A549 (cell line): ENCODE data around the gene KYNU. TPM values are rescaled to one million over a fixed set of nuclear protein-coding genes. Genes with fewer than 3 reads are reported as not detected.

Source experiments
- ATAC-seq, 2 experiments: fragments of 200-7000 bp in 1 of 2; fragments of >200 bp in 1 of 2; cut with Nextera tagmentation in 1 of 2; cut with Tn5 transposase in 1 of 2; 3 replicates each; pipeline versions ENCODE4 v1.8.0 to v1.9.1; 2018 to 2020; ENCODE audit warnings: mild to moderate bottlenecking in 1 of 2, moderate library complexity in 1 of 2
- CTCF ChIA-PET: fragments of 300-600 bp; sonication (Branson Sonifier 250); formaldehyde crosslinking; extraction: SDS; loops from one replicate; lab custom pipeline; 2021; ENCODE audit warnings: antibody characterized with exemption, inconsistent platforms; lab: Yijun Ruan, JAX
- POLR2A ChIA-PET: fragments of 350-600 bp; formaldehyde crosslinking; extraction: SDS; loops from one replicate; lab custom pipeline; 2021; ENCODE audit warnings: antibody characterized with exemption, inconsistent platforms; lab: Yijun Ruan, JAX
- DNase-seq, 2 experiments: peaks; one replicate each; pipeline versions ENCODE4 v3.0.0 to v3.0.0-alpha.2; 2011 to 2016; ENCODE audit warnings: low read depth in 1 of 2, low spot score in 1 of 2
- FAIRE-seq: peaks from 2 replicates; lab custom pipeline; 2011; peaks lifted over from hg19 to GRCh38; lab: Jason Lieb, UNC
- H3K27ac ChIP-seq, 2 experiments: fragments of >200 bp; sonication (Bioruptor Twin); formaldehyde crosslinking; 3 replicates each; pipeline ENCODE4 v1.5.1; 2016 to 2017
- H3K4me1 ChIP-seq: fragments of >200 bp; sonication (Bioruptor Twin); formaldehyde crosslinking; 3 replicates; pipeline ENCODE4 v1.6.1; 2016
- H3K4me2 ChIP-seq: fragments of >200 bp; sonication (Bioruptor Twin); formaldehyde crosslinking; 3 replicates; pipeline ENCODE4 v1.6.1; 2016
- H3K4me3 ChIP-seq: fragments of >200 bp; sonication (Bioruptor Twin); formaldehyde crosslinking; 3 replicates; pipeline ENCODE4 v1.5.1; 2016
- H3K9me3 ChIP-seq: fragments of >200 bp; sonication (Bioruptor Twin); formaldehyde crosslinking; 3 replicates; pipeline ENCODE4 v1.6.1; 2016
- CBX8 ChIP-seq: fragments of 200-600 bp; sonication (generic); IDR thresholded peaks from 2 replicates; pipeline ENCODE4 v1.6.1; 2016
- CEBPB ChIP-seq, 2 experiments: fragments of >200 bp in 1 of 2; sonication (Bioruptor Twin) in 1 of 2; formaldehyde crosslinking in 1 of 2; IDR thresholded peaks; 2 replicates each; pipeline ENCODE4 v1.6.1; 2012 to 2016
- CHD2 ChIP-seq: fragments of 150-350 bp; IDR thresholded peaks from 2 replicates; pipeline ENCODE4 v1.6.1; 2014; ENCODE audit warnings: low read length; ENCODE audit not compliant: partially characterized antibody
- CHD4 ChIP-seq: fragments of 200-600 bp; sonication (generic); IDR thresholded peaks from 2 replicates; pipeline ENCODE4 v1.6.1; 2016; ENCODE audit warnings: antibody characterized with exemption, mild to moderate bottlenecking, borderline replicate concordance
- EHF ChIP-seq: fragments of 250-450 bp; sonication (Bioruptor Pico); IDR thresholded peaks from 2 replicates; pipeline ENCODE4 v1.5.0; 2020; ENCODE audit warnings: mild to moderate bottlenecking
- EP300 ChIP-seq, 2 experiments: fragments of >200 bp; sonication (Bioruptor Twin); formaldehyde crosslinking; IDR thresholded peaks; 2 replicates in 1 of 2; 3 replicates in 1 of 2; pipeline ENCODE4 v1.6.1; 2016 to 2017
- FOSB ChIP-seq: fragments of 250-450 bp; sonication (Bioruptor Pico); IDR thresholded peaks from 2 replicates; pipeline ENCODE4 v1.5.0; 2020; ENCODE audit warnings: mild to moderate bottlenecking, moderate library complexity
- FOSL2 ChIP-seq, 2 experiments: fragments of 450-650 bp in 1 of 2; fragments of >200 bp in 1 of 2; sonication (Bioruptor Twin) in 1 of 2; formaldehyde crosslinking; IDR thresholded peaks; 2 replicates each; pipeline versions ENCODE4 v1.5.0 to v1.6.1; 2016 to 2020; ENCODE audit warnings: mild to moderate bottlenecking in 1 of 2, moderate library complexity in 1 of 2
- FOXS1 ChIP-seq: fragments of 250-450 bp; sonication (Bioruptor Pico); IDR thresholded peaks from 2 replicates; pipeline ENCODE4 v1.5.0; 2020; ENCODE audit warnings: mild to moderate bottlenecking, moderate library complexity
- GATA3 ChIP-seq: IDR thresholded peaks from 2 replicates; pipeline ENCODE4 v1.6.1; 2012; ENCODE audit warnings: borderline replicate concordance
- HEYL ChIP-seq: fragments of 250-450 bp; sonication (Bioruptor Pico); IDR thresholded peaks from 2 replicates; pipeline ENCODE4 v1.8.0; 2021; ENCODE audit warnings: mild to moderate bottlenecking, moderate library complexity
- HOXA7 ChIP-seq: fragments of 250-450 bp; sonication (Bioruptor Pico); IDR thresholded peaks from 2 replicates; pipeline ENCODE4 v1.5.0; 2020; ENCODE audit warnings: mild to moderate bottlenecking, moderate library complexity
- HOXB13 ChIP-seq: fragments of 250-450 bp; sonication (Bioruptor Pico); IDR thresholded peaks from 2 replicates; pipeline ENCODE4 v1.5.0; 2020; ENCODE audit warnings: low read depth, mild to moderate bottlenecking, moderate library complexity
- HOXB5 ChIP-seq: fragments of 250-450 bp; sonication (Bioruptor Pico); IDR thresholded peaks from 2 replicates; pipeline ENCODE4 v1.5.0; 2020; ENCODE audit warnings: mild to moderate bottlenecking, moderate library complexity
- JUN ChIP-seq, 2 experiments: fragments of >200 bp; sonication (Bioruptor Twin); formaldehyde crosslinking; IDR thresholded peaks; 2 replicates in 1 of 2; 3 replicates in 1 of 2; pipeline ENCODE4 v1.6.1; 2016 to 2017
- KDM5A ChIP-seq: fragments of 200-600 bp; sonication (generic); IDR thresholded peaks from 2 replicates; pipeline ENCODE4 v1.6.1; 2016; ENCODE audit warnings: antibody characterized with exemption, mild to moderate bottlenecking
- MAZ ChIP-seq: fragments of 150-350 bp; IDR thresholded peaks from 2 replicates; pipeline ENCODE4 v1.6.1; 2014; ENCODE audit warnings: antibody characterized with exemption, low read depth, low read length, borderline replicate concordance
- NR3C1 ChIP-seq: fragments of >200 bp; sonication (Bioruptor Twin); formaldehyde crosslinking; IDR thresholded peaks from 3 replicates; pipeline ENCODE4 v1.6.1; 2017
- PHF8 ChIP-seq: fragments of 200-600 bp; sonication (generic); IDR thresholded peaks from 2 replicates; pipeline ENCODE4 v1.6.1; 2016; ENCODE audit warnings: low read depth, mild to moderate bottlenecking, antibody characterized with exemption, moderate library complexity, borderline replicate concordance
- POLR2A ChIP-seq: IDR thresholded peaks from 2 replicates; pipeline ENCODE4 v1.6.1; 2012; ENCODE audit warnings: mild to moderate bottlenecking, low read length
- POLR2AphosphoS2 ChIP-seq: conservative IDR thresholded peaks from 2 replicates; pipeline ENCODE4 v1.6.1; 2012; ENCODE audit warnings: low read length, improper control_type of control experiment, inconsistent platforms
- RARB ChIP-seq: fragments of 250-450 bp; sonication (Bioruptor Pico); IDR thresholded peaks from 2 replicates; pipeline ENCODE4 v1.8.0; 2021; ENCODE audit warnings: mild to moderate bottlenecking, moderate library complexity
- RNF2 ChIP-seq: fragments of 200-600 bp; sonication (generic); IDR thresholded peaks from 2 replicates; pipeline ENCODE4 v1.6.1; 2016; ENCODE audit warnings: low read depth, mild to moderate bottlenecking, antibody characterized with exemption, moderate library complexity, borderline replicate concordance
- ZC3H11A ChIP-seq: fragments of 450-650 bp; IDR thresholded peaks from 2 replicates; pipeline ENCODE4 v1.6.1; 2014; ENCODE audit warnings: antibody characterized with exemption, mild to moderate bottlenecking
- ZFP36 ChIP-seq: fragments of 450-650 bp; IDR thresholded peaks from 2 replicates; pipeline ENCODE4 v1.6.1; 2014; ENCODE audit warnings: borderline replicate concordance; ENCODE audit not compliant: partially characterized antibody
- ZSCAN20 ChIP-seq: fragments of 250-450 bp; sonication (Bioruptor Pico); IDR thresholded peaks from 2 replicates; pipeline ENCODE4 v1.8.0; 2022; ENCODE audit warnings: mild to moderate bottlenecking, moderate library complexity
- WGBS: methylation state at CpG from one replicate; pipeline ENCODE4 v1.1.6; 2017; ENCODE audit errors: missing lambda C conversion rate; 5-methylcytosine and 5-hydroxymethylcytosine counted together
- polyA plus RNA-seq, 4 experiments: library from polyadenylated mRNA; depleted of rRNA in 3 of 4; stranded (reverse); fragments of >200 nt; fragmentation: RNase III in 1 of 4; extraction: RNeasy Plus Mini Kit Qiagen cat#74134 plus additional on column Dnase treatment in 1 of 4; gene quantifications; 2 replicates in 3 of 4; 3 replicates in 1 of 4; pipeline ENCODE4 v1.2.3, GENCODE V29; 2011 to 2017
- TF ChIP-seq, protein P1 (sequence below): fragments of 250-450 bp; sonication (Bioruptor Pico); IDR thresholded peaks from 2 replicates; pipeline ENCODE4 v1.5.0; 2020; ENCODE audit warnings: low read depth, mild to moderate bottlenecking, moderate library complexity
- TF ChIP-seq, protein P2 (sequence below): fragments of 250-450 bp; sonication (Bioruptor Pico); IDR thresholded peaks from 2 replicates; pipeline ENCODE4 v1.5.0; 2021; ENCODE audit warnings: mild to moderate bottlenecking, moderate library complexity, borderline replicate concordance
- TF ChIP-seq, protein P3 (sequence below): IDR thresholded peaks from 2 replicates; pipeline ENCODE4 v1.6.1; 2012
- TF ChIP-seq, protein P4 (sequence below): fragments of 150-350 bp; IDR thresholded peaks from 2 replicates; pipeline ENCODE4 v1.6.1; 2014; ENCODE audit warnings: low read depth, mild to moderate bottlenecking, low read length

The KYNU gene
- polyA plus RNA-seq, 2 of the 4 experiments (the other 2 are of a cell fraction): 302 to 324 TPM

DNA sequence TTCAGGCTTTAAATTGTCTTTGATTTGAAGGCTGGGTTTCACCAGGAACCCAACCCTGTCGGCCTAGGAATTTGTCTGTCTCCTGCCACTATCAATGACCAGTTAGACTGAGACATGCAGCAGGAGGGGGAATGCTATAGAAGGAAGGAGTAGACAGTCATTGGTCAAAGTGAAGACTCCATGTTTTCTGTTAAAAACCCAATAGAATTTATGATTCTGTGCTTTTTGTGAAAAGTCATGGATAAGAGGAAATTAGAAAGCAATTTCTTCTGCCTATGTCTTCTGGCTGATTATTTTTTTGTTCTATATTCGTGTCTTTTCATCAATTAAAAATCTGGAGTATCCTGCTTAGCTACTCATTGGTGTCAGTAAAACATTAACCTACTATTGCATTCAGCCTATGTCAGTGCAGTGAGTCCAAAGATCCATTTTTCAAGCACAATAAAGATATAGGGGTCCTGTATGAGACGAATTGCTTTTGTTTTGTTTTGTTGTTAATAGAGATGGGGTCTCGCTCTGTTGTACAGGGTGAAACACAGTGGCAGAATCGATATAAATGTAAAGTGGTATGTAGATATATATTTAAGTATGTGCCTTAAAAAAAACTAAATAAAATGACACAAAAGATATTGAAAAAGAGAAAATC lies 7.9 kb upstream of the KYNU start:
- Histone ChIP-seq H3K9me3 (no peaks in the 10 kb centered on the region), H3K27ac (peak overlapping the region; percentile 92 to 99), H3K4me3 (no peak overlapping the region), H3K4me1 (peaks cover 91% of the 10 kb centered on the region), H3K4me2 (peak overlapping the region; percentile 94)
- 14% methylated on average over 5 of the region's 5 CpGs for WGBS
- ChIA-PET CTCF (no interaction called here), POLR2A (no interaction called here)
- ATAC-seq: no peak
- no peak for FAIRE-seq
- TF ChIP-seq CBX8 (no peak), CHD2 (no peak), ZFP36 (no peak), EP300 (IDR thresholded peaks at IDR 0.05) (no peak), MAZ (no peak), FOXS1 (CRISPR knock-in tag) (peak; percentile 59), CEBPB (IDR thresholded peaks at IDR 0.05) (no peak), RNF2 (no peak), ZC3H11A (no peak), FOSL2 (IDR thresholded peaks at IDR 0.05) (no peak), FOSL2 (CRISPR knock-in tag; IDR thresholded peaks at IDR 0.05) (0 out of 2 replicates have a peak, but pooled peaks have one; percentile 24), HOXB5 (CRISPR knock-in tag) (peak; percentile 88), NR3C1 (no peak), HOXA7 (CRISPR knock-in tag) (peak; percentile 77; the same call in 1 of the 2 replicates), POLR2AphosphoS2 (no peak), HEYL (CRISPR knock-in tag) (peak; percentile 91), JUN (IDR thresholded peaks at IDR 0.05) (no peak), HOXB13 (CRISPR knock-in tag) (peak; percentile 94), EHF (CRISPR knock-in tag) (peak; percentile 85), CHD4 (no peak), RARB (CRISPR knock-in tag) (0 out of 2 replicates have a peak, but pooled peaks have one; percentile 58), PHF8 (no peak), POLR2A (no peak), FOSB (CRISPR knock-in tag) (peak; percentile 40), GATA3 (no peak), ZSCAN20 (CRISPR knock-in tag) (peak; percentile 74), KDM5A (no peak)
- TF ChIP-seq, protein P1, sequence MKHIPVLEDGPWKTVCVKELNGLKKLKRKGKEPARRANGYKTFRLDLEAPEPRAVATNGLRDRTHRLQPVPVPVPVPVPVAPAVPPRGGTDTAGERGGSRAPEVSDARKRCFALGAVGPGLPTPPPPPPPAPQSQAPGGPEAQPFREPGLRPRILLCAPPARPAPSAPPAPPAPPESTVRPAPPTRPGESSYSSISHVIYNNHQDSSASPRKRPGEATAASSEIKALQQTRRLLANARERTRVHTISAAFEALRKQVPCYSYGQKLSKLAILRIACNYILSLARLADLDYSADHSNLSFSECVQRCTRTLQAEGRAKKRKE (CRISPR knock-in tag): peak; percentile 82
- TF ChIP-seq, protein P2, sequence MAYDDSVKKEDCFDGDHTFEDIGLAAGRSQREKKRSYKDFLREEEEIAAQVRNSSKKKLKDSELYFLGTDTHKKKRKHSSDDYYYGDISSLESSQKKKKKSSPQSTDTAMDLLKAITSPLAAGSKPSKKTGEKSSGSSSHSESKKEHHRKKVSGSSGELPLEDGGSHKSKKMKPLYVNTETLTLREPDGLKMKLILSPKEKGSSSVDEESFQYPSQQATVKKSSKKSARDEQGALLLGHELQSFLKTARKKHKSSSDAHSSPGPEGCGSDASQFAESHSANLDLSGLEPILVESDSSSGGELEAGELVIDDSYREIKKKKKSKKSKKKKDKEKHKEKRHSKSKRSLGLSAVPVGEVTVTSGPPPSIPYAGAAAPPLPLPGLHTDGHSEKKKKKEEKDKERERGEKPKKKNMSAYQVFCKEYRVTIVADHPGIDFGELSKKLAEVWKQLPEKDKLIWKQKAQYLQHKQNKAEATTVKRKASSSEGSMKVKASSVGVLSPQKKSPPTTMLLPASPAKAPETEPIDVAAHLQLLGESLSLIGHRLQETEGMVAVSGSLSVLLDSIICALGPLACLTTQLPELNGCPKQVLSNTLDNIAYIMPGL: no peak
- TF ChIP-seq, protein P3, sequence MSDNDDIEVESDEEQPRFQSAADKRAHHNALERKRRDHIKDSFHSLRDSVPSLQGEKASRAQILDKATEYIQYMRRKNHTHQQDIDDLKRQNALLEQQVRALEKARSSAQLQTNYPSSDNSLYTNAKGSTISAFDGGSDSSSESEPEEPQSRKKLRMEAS: no peak
- TF ChIP-seq, protein P4, sequence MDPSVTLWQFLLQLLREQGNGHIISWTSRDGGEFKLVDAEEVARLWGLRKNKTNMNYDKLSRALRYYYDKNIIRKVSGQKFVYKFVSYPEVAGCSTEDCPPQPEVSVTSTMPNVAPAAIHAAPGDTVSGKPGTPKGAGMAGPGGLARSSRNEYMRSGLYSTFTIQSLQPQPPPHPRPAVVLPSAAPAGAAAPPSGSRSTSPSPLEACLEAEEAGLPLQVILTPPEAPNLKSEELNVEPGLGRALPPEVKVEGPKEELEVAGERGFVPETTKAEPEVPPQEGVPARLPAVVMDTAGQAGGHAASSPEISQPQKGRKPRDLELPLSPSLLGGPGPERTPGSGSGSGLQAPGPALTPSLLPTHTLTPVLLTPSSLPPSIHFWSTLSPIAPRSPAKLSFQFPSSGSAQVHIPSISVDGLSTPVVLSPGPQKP: no peak
- DNase-seq: peak in 1 of 2 experiments; percentile 52
